ENCODE results near the gene GTF2H1. TPM values are rescaled to one million over a fixed set of nuclear protein-coding genes. Genes with fewer than 3 reads are reported as not detected.

Gene GTF2H1
- total RNA-seq, 1 experiment from 2014 or later: 83.4 TPM

- Mint-ChIP-seq H3K4me3 (ENCODE audit: unreplicated experiment) (no peak overlapping the region), H3K9me3 (ENCODE audit: unreplicated experiment) (no peaks in the 10 kb centered on the region), H3K4me1 (ENCODE audit: insufficient read depth, unreplicated experiment) (peaks cover 6% of the 10 kb centered on the region), H3K27me3 (ENCODE audit: insufficient read depth, unreplicated experiment) (no peaks in the 10 kb centered on the region), H3K36me3 (ENCODE audit: insufficient read depth, unreplicated experiment) (peaks cover 53% of the 10 kb centered on the region), H3K27ac (ENCODE audit: low read depth, unreplicated experiment) (no peak overlapping the region)
- ChIA-PET CTCF (interaction anchor here (1.0 to 1.1 kb wide), 2 partner anchors 13 to 16 kb away, joined by 3 to 4 read pairs; no protein-coding TSS in a partner anchor), POLR2A (interaction anchor here (0.7 to 3.6 kb wide), 4 partner anchors 16 to 45 kb away, joined by 3 to 24 read pairs (median 4); partner anchors contain the start of genes GTF2H1, HPS5 and LDHA)
- TF ChIP-seq CTCF (IDR thresholded peaks at IDR 0.05; ENCODE audit: unreplicated experiment): no peak
- peak; percentile 16 for DNase-seq (ENCODE audit: unreplicated experiment)
- no TSS peak for BruUV-seq (replicated peaks)
- intact Hi-C loops (cut with micrococcal nuclease): no loop called here
Observed at GRCh38 chr11:18367431-18367830, 45.1 kb downstream of the GTF2H1 start.

- ChIA-PET POLR2A (interaction anchor here (0.8 to 3.6 kb wide), 5 partner anchors 10 to 159 kb away, joined by 3 to 24 read pairs (median 4); partner anchors contain the start of genes LDHA and TSG101), CTCF (no interaction called here)
- no peak overlapping the region for H3K27ac Mint-ChIP-seq (ENCODE audit: low read depth, unreplicated experiment)
- no peaks in the 10 kb centered on the region for H3K9me3 Mint-ChIP-seq (ENCODE audit: unreplicated experiment)
- peaks cover 45% of the 10 kb centered on the region for H3K36me3 Mint-ChIP-seq (ENCODE audit: insufficient read depth, unreplicated experiment)
- BruUV-seq (replicated peaks): no TSS peak
- TF ChIP-seq CTCF (IDR thresholded peaks at IDR 0.05; ENCODE audit: unreplicated experiment): no peak
- peaks cover 6% of the 10 kb centered on the region for H3K4me1 Mint-ChIP-seq (ENCODE audit: insufficient read depth, unreplicated experiment)
- no peak for DNase-seq (ENCODE audit: unreplicated experiment)
- no peaks in the 10 kb centered on the region for H3K27me3 Mint-ChIP-seq (ENCODE audit: insufficient read depth, unreplicated experiment)
- H3K4me3 Mint-ChIP-seq (ENCODE audit: unreplicated experiment): no peak overlapping the region
- intact Hi-C loops (cut with micrococcal nuclease): no loop called here
Observed at GRCh38 chr11:18368221-18368620, 45.9 kb downstream of the GTF2H1 start.

GRCh38 chr11:18369398-18369797 lies 47.0 kb downstream of the GTF2H1 start:
- BruUV-seq (replicated peaks): no TSS peak
- no peak overlapping the region for H3K4me3 Mint-ChIP-seq (ENCODE audit: unreplicated experiment)
- ChIA-PET CTCF (interaction anchor here (0.6 to 1.0 kb wide), 2 partner anchors 16 to 54 kb away, joined by 3 to 5 read pairs; no protein-coding TSS in a partner anchor), POLR2A (interaction anchor here (1.5 to 3.6 kb wide), 2 partner anchors 11 to 25 kb away, joined by 3 to 24 read pairs; partner anchors contain the start of gene LDHA)
- no peaks in the 10 kb centered on the region for H3K27me3 Mint-ChIP-seq (ENCODE audit: insufficient read depth, unreplicated experiment)
- intact Hi-C loops (cut with micrococcal nuclease): no loop called here
- peaks cover 33% of the 10 kb centered on the region for H3K36me3 Mint-ChIP-seq (ENCODE audit: insufficient read depth, unreplicated experiment)
- TF ChIP-seq CTCF (IDR thresholded peaks at IDR 0.05; ENCODE audit: unreplicated experiment): no peak
- no peak overlapping the region for H3K27ac Mint-ChIP-seq (ENCODE audit: low read depth, unreplicated experiment)
- DNase-seq (ENCODE audit: unreplicated experiment): no peak
- no peaks in the 10 kb centered on the region for H3K9me3 Mint-ChIP-seq (ENCODE audit: unreplicated experiment)
- peaks cover 6% of the 10 kb centered on the region for H3K4me1 Mint-ChIP-seq (ENCODE audit: insufficient read depth, unreplicated experiment)

GRCh38 chr11:18371279-18371678 lies 48.9 kb downstream of the GTF2H1 start:
- TF ChIP-seq CTCF (IDR thresholded peaks at IDR 0.05; ENCODE audit: unreplicated experiment): no peak
- Mint-ChIP-seq H3K36me3 (ENCODE audit: insufficient read depth, unreplicated experiment) (peaks cover 18% of the 10 kb centered on the region), H3K27me3 (ENCODE audit: insufficient read depth, unreplicated experiment) (no peaks in the 10 kb centered on the region), H3K27ac (ENCODE audit: low read depth, unreplicated experiment) (no peak overlapping the region), H3K4me1 (ENCODE audit: insufficient read depth, unreplicated experiment) (peaks cover 6% of the 10 kb centered on the region), H3K9me3 (ENCODE audit: unreplicated experiment) (no peaks in the 10 kb centered on the region), H3K4me3 (ENCODE audit: unreplicated experiment) (no peak overlapping the region)
- ChIA-PET POLR2A (interaction anchor here (1.3 kb wide), 1 partner anchor 24 kb away, joined by 3 read pairs; no protein-coding TSS in a partner anchor), CTCF (interaction anchor here (0.6 to 1.1 kb wide), 5 partner anchors 125 to 256 kb away, joined by 3 to 4 read pairs (median 3); no protein-coding TSS in a partner anchor)
- no TSS peak for BruUV-seq (replicated peaks)
- DNase-seq (ENCODE audit: unreplicated experiment): no peak
- intact Hi-C loops (cut with micrococcal nuclease): loop anchor here (5.0 kb wide), 1 partner anchor 129 kb away; no protein-coding TSS in a partner anchor
